HG03378 (cell line): Measurements from ENCODE around the gene PLCH1.

Experiments
- ATAC-seq: cut with Tn5 transposase; IDR thresholded peaks from one replicate; pipeline ENCODE4 v1.9.1; 2021; ENCODE audit warnings: mild to moderate bottlenecking, moderate library complexity; ENCODE audit not compliant: unreplicated experiment

PLCH1 gene

DNA sequence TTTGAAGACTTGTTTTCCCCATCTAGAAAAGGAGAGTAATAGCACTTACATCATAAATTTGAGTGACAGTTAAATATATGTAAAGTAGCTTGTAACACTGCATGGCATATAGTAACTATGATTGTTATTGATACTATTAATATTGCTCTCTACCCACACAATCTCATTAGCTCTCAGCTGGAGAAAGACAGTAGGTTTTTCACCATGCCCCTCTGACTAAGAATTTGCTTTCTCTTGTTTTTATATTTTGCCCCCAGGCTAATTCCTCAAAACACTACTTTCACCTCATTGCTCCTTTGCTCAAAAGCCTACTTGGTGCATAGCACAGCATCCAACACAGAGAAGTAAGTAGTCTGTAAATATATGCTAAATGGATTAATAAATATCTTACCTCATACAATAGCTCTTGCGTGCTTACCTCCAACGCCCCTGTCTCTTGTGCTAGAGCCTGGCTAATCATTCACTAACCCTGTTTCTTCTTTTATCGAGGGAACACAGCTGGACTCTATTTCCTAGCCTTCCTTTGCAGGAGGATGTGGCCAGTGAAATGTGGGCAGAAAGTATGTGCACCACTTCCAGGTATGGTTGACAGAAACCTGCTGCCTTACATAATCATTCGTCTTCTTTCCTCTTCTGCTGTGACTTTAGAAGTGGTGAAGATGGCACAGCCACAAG, 190.0 kb downstream of the PLCH1 start:
- peak; percentile 84 for ATAC-seq

DNA sequence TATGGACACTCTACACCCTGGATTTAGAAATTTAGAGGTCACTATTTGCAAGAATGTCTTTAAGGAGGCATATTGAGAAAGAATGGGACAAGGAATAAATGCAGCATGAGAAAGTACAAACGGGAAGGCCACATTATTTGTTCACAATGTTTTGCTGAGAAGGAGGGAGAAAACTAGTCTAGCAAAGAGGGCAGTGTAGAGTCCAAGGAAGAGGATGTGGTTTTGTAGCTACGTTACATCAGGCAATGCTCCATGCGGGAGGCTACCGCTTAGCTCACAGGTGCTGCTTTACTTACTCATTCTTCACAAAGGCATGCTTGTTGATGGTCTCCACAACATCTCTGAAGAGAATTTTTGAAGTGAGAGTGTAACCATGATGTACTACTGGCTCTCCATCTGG, 191.1 kb downstream of the PLCH1 start:
- ATAC-seq, result peak; percentile 32

DNA sequence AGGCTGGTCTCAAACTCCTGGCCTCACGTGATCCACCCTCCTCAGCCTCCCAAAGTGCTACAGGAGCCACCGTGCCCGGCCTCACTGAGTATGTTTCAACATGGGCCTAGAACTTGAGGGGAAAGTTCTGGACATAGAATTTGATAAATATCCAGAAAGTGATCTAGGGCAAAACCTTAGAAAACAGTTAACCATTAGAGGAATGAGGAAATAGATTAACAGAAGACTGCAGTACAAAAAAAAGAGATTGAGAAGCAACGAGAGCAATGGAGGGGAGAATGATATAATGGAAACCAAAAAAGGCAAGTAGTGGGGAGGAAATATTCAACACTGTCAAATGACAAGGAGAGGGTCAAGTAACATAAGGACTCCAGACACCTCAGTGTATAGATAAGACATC, 191.5 kb downstream of the PLCH1 start:
- ATAC-seq, result no peak

DNA sequence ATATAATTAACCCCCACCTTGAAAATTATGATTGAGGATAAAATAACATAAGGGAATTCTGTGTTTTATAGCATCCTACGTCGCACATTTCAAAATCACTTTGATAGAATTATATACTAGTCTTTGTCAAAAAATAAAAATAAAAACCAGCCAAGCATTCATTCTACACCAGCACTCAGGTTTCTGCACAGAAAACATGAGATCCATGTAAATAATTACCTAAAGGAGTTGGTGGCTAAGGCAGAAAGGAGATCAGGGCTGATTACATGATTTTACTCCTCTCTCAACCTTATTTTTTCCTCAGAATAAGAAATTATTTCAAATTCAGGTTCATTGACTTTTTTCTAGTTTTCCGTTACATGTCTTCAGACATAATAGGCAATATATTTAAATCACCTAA, 194.5 kb downstream of the PLCH1 start:
- no peak for ATAC-seq

DNA sequence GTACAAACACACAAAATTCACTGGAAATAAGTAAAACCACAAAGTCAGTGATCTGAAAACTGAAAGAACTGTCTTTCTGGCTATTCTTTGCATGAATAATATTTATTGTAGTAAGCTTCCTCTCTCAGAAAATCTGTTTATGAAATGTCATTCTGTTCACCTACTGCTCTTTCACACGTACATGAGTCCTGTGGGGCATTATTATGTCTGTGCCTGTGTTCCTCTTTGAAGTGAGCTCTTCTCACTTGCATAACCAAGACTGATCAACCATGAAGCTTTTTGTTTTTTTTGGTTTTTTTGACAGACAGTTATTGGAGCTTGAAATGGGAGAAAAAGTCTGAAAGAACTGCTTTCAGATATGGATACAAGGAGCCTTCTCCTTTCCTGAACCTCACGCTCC, 195.8 kb downstream of the PLCH1 start:
- ATAC-seq, result peak; percentile 95

DNA sequence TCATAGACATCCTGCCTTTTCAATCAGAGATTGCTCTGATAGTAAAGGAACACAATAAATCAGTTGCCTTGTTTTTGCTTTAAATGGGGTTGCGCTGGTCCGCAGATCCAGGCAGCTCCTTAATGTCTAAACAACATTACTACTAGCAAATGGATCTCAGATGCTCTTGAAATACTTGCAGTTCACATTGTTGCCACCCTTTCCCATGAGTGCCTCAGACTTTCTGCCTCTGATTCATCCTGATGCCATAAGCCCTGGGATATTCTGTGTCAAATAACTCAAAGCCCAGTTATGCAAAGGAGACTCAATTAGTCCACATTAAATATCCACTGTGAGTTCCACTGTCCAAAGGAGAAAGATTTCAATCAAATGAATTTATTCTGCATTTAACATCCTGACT, 196.7 kb downstream of the PLCH1 start:
- no peak for ATAC-seq

DNA sequence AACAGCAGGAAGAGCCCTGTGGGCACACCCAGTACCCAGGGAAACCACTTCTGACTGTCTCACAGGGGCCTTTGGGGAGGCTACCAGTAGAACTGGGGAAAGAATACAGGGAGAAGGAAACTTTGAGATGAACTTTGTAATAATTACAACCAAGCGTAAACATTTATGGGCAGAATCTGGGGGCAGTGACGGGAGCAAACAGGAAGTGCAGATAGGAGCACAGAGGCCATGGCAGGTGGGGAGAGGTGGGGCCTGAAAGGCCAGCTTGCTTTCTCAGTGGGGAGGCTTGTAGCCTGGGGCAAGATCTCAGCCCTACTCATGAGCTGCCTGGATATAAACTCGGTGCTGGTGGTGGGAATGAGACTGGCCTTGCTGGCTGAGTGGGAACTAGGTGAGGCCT, 209.8 kb downstream of the PLCH1 start:
- no peak for ATAC-seq

DNA sequence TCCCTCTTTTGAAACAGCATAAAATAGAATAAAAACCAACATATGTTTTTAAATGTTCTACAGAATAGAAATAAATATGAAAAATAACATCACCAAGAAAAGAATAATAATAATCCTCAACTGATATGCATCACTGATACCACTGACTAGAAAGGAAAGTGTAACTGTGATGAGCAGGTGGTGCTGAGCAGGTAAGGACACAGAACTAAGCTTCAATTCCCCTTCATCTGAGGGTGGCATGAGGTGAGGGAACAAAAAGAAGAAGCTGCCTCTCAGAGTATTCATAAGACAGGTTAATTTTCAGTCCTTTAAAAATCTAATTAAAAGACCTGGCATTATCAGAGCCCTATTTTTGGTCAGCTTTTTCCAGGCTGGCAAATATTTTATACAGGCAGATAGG, 216.3 kb downstream of the PLCH1 start:
- ATAC-seq, result no peak

DNA sequence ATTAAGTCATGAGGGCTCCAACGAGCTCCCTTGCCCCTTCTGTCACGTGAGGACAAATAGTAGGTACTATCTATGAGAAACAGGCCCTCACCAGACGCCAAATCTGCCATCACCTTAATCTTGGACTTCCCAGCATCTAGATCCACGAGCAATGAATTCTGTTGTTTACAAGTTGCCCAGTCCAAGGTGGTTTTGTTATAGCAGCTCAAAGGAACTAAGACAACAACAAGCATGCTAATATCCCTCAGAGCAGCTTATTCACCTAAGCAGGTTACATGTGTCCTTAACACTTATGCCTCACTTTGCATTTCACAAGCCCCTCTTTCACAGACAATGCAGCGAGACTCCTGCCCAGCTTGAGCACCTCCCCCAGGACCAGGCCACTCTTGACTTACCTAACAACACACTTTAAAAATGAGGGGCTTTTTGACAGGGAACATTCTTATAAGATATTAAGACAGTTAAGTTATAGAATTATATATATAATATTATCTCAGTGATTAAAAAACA, 219.5 kb downstream of the PLCH1 start:
- ATAC-seq, result no peak

DNA sequence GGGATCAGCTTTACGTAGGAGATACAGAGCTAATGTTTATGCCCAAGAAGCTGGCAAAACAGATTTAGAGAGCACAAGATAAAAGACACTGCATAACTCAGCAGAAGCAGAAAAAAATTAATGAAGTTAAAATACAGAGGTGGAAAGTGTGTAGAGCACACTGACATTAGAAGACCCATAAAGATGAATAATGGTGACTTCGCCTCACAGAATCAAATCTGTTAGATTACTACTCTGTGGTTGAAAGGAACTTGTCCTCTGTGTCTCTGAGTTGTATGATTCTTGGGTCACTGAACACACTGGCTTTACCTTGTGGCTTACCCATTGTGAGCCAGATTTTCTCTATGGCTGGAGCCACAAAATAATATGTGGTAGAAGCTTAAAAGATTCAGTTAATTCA, 224.4 kb downstream of the PLCH1 start:
- ATAC-seq, result no peak

DNA sequence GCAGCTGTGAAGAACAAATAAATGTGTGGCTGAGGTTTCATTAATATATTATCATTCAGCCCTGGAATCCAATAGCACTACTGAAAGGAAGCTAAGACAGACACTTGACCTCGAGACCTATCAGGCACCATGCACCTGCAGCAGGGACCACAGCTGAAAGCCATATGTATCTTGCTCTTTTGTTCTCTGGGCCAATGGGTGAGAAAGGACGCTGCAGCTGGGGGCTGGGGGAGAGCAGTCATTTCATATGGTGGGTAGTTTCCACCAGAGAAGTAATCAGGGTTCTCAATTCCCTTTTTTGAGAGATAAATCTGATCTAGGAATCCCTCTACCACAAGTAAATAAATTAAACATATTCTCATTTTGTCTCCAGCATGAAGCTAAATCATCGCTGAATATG, 225.8 kb downstream of the PLCH1 start:
- ATAC-seq, result no peak

DNA sequence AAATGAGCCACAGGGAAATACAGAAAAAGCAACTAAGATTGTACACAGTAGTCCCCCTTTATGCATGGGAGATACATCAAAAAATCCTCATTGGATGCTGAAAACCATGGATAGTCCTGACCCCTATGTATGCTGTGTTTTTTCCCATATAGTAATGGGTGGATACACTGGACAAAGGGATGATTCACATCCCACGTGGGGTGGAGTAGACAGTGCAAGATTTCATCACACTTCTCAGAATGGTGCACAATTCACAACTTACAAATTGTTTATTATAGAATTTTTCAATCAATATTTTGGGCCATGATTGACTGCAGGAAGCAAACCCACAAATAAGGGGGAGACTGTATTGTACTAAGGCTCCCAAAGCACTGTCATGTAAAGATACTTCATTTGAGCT, 227.0 kb downstream of the PLCH1 start:
- no peak for ATAC-seq

DNA sequence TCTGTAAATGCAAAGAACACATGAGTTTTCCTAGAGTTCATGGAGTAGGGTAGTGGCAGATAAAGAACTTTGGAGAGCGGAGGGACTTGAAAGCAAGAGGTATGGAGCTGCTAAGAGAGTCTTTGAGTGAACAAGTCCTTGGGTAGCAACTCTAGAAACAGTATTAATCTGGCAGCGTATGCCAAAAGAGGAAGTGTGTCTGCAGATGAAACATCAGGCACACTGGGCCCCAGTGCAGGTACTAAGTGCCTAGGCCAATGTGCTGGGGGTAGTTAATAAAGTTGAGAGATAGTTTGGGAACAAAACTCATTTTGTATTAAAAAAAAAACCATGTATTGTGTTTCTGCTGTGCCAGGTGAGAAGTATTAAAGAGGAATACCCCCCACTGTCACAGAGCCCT, 228.4 kb downstream of the PLCH1 start:
- no peak for ATAC-seq

DNA sequence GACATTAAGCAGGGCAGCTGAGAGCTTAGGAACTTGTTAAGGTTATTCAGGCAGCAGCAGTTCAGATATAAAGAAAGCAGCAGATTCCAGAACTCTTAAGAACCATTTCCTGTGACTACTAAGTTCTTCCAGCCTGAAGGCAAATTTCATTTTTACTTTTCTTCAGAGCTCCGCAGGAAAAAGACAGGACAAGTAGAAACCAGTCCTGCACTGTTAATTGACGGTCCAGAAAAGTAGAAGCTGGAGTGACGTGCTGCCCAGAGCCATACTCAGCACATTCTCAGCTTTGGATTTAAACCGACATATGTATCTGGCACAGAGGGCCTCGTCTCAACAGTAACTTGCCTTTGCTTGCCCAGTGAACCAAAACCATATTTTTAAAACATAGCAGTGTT, 232.0 kb downstream of the PLCH1 start:
- no peak for ATAC-seq

DNA sequence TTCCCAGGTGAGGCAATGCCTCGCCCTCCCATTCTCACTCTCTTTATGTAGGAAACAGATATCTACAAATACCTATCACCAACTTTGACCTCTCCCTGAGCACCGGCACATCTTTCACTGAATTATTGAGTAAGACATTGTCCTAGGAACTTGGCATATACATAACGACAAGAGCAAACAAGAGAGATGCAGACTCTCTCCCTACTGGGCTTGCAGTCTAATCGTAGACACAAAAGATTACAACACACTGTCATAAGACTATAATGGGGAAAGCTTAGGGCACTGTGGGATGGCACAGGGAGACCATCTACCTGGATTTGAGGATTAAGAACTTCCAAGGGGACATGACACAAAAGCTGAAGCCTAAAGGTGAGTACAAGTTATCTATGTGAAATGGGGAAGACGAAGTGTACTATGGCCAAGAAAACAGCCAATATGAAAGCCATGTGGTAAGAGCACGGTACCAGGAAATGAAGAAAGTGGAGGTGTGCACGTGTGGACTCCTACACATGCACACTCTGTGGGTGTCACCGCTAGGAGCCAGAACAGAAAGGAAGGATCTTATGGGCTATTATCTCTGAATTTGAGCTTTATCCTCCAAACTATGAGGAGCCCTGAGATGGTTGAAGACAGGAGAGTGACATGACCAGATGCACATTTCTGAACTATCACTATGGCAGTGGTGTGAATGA, 232.6 kb downstream of the PLCH1 start:
- ATAC-seq, result no peak

DNA sequence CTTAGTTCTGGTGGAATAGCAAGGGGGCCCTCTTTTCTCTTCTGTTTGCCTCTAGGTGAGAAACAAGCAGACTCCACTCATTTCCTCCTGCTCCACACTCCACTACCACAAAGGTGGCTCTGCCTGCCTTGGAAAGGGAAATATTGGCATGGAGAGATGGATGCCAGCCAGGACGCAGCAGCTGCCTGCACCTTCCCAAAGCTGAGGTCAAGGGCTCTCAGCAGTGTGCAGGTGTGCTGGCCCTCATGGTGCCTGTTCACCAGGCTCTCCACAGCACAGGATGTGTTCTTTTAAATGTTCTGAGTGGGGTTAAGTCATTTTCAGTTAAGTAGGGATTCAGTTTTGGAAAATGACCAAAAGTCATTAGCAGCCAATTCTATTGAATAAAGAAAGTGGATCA, 240.2 kb downstream of the PLCH1 start:
- no peak for ATAC-seq

DNA sequence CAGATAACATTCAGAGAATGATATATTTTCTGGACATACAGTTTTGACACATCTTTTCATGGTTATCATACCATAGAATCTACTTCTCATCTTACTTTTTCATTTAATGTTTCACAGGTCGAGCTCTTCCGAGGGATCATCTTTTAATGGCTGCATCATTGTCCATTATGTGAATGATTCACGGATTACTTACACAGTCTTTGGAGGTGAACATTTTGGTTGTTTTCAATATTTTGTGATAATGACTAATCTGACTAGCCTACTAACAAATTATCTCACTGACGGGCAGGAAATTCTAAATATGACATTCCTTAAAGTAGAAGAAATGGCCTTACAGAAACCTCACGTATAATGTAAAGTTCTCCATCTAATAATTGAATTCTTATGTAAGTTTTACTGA, 242.2 kb downstream of the PLCH1 start:
- no peak for ATAC-seq

DNA sequence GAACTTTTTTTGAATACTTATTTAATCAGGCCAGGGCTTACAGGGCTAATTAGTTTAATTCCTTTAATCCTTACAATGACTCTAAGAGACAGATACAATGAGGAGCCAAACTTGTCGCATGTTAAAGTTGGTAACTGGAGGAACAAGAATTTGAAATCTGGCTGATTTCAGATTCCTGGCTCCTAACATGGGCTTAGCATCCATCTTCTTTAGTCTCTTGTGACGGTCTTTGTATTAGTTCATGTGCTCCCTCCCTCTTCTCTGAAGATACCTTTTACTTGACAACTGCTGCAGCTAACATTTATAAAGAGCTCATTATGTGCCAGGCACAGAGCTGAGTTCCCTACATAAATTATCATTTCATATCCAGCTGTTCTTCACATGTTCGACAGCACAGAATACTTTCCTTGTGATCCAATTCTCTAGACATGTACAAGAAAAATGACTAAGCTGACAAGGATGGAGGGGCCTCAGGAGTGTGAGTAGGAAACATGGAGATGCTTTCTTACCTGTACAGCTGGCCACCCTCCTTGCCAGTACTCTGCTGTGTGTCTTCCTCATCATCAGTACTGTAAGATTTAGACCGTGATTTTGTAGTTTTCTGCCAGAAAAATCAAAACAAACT, 244.6 kb downstream of the PLCH1 start:
- ATAC-seq, result no peak

DNA sequence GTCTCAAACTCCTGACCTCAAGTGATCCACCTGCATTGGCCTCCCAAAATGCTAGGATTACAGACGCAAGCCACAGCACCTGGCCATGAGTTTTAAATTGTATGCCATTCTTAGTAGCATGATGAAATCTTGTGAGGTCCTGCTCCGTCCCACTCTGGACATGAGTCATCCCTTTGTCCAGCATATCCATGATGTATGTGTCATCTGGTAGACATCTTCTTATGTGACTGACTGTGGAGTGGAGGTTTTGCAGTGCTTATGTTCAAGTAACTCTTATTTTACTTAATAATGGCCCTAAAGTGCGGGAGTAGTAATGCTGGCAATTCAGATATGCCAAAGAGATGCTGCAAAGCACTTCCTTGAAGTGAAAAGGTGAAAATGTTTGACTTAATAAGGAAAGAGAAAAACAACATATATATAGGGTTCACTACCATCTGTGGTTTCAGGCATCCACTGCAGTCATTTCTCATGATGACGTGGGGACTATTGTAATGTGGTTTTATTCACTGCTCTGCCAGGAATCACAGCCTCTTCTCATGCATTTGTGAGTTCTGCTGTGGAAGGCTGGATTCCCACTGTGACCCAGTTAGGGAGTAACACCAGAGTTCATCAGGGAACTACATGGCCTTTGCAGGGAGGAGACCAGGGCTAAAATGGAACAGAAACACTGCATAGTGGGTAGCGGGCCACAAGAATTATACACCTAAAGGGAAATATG, 246.8 kb downstream of the PLCH1 start:
- no peak for ATAC-seq

DNA sequence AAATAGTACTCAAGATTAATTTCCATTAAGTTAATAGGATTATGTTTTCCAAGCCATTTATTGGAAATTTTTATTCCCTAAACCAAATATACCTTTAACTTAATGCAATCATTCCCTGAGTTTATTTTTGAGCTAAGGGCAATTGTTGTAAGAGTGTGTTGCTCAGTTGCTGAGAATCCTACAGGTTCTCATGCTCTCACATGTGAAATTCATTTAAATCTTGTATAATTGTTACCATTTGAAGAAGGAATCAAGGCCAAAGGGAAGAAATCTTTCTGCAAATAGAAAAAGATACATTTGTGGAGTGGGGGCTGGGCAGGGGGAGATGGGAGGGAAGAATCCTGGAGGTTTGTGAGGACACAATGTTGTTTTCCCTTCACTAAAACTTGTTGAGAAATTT, 248.7 kb downstream of the PLCH1 start:
- no peak for ATAC-seq

DNA sequence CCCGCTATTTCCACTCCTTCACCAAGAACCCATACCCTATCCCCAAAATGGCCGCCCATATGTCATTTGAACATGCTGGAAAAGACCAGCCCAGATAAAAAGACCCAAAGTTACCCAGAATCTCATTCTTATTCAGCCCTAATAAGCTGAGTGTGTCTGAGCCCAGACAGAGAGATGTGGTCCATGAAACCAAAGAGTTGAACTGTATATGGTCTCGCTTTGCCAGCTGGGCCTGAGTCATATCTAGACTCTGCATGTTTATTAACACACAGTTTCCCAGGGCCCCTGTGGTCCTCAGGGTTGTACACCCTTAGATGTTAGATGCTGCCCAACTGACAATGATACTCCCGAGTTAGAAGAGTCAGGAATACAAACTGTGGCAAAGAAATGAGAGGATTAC, 249.5 kb downstream of the PLCH1 start:
- ATAC-seq, result peak; percentile 87

DNA sequence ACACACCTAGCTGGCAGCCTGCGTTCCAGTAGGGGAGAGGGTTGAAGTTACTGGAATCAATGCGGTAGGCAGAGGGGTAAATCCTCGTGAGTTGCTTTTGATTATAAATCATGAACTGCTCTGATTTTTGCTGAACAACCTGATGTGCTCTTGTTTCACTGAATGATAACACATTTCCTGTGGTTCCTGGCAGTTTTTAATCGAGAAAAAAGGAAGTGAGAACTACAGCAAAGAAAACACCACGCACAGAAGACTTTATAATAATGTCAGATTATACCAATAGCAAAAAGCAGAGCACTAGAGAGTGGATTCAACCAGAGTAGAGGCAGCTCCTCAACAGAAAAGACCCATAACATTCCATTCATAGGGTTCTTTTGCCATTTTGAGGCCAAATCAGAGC, 250.5 kb downstream of the PLCH1 start:
- ATAC-seq, result peak; percentile 70
